H1 (cell line): ENCODE measurements around the gene GSTM2. TPM values are rescaled to one million over a fixed set of nuclear protein-coding genes. Genes with fewer than 3 reads are reported as not detected.

Source experiments
- CTCF ChIA-PET: fragments of 300-600 bp; sonication (Branson Sonifier 250); formaldehyde crosslinking; loops from one replicate; lab custom pipeline; 2021; ENCODE audit not compliant: partially characterized antibody; lab: Charles Lee
- POLR2A ChIA-PET: fragments of 300-600 bp; sonication (Branson Sonifier 250); formaldehyde crosslinking; loops from one replicate; lab custom pipeline; 2021; ENCODE audit warnings: inconsistent platforms; ENCODE audit not compliant: partially characterized antibody; lab: Charles Lee
- DNase-seq, 2 experiments: peaks; one replicate each; pipeline versions ENCODE4 v3.0.0 to v3.0.0-alpha.2; 2010 to 2022; ENCODE audit warnings: low spot score in 2 of 2, low read depth in 1 of 2, mixed read lengths in 1 of 2
- FAIRE-seq: peaks from 2 replicates; lab custom pipeline; 2011; peaks lifted over from hg19 to GRCh38; lab: Jason Lieb, UNC
- H2AFZ ChIP-seq: 2 replicates; pipeline ENCODE4 v1.8.1; 2012; ENCODE audit warnings: low read length, inconsistent platforms
- H2AK5ac ChIP-seq: 2 replicates; pipeline ENCODE4 v1.6.1; 2013; ENCODE audit warnings: low read depth, low read length
- H2BK120ac ChIP-seq: replicated peaks from 2 replicates; pipeline ENCODE3; 2013; ENCODE audit warnings: low read depth, low read length, inconsistent platforms
- H2BK12ac ChIP-seq: 2 replicates; pipeline ENCODE4 v1.6.1; 2013; ENCODE audit warnings: low read depth, low read length
- H2BK15ac ChIP-seq: 2 replicates; pipeline ENCODE4 v1.6.1; 2013; ENCODE audit warnings: low read length
- H2BK20ac ChIP-seq: 2 replicates; pipeline ENCODE4 v1.6.1; 2013; ENCODE audit warnings: low read length
- H2BK5ac ChIP-seq: 2 replicates; pipeline ENCODE4 v1.6.1; 2013; ENCODE audit warnings: low read depth, low read length
- H3K14ac ChIP-seq: 2 replicates; pipeline ENCODE4 v1.6.1; 2013; ENCODE audit warnings: inconsistent platforms; ENCODE audit not compliant: insufficient read length
- H3K18ac ChIP-seq: 2 replicates; pipeline ENCODE4 v1.6.1; 2013; ENCODE audit warnings: low read length; ENCODE audit errors: extremely low read depth
- H3K23ac ChIP-seq: 2 replicates; pipeline ENCODE4 v1.6.1; 2013; ENCODE audit warnings: inconsistent platforms; ENCODE audit not compliant: insufficient read length
- H3K23me2 ChIP-seq: 2 replicates; pipeline ENCODE4 v1.6.1; 2013; ENCODE audit warnings: low read depth, low read length
- H3K27ac ChIP-seq: 2 replicates; pipeline ENCODE4 v1.6.1; 2011; ENCODE audit warnings: low read depth, low read length, inconsistent platforms
- H3K27me3 ChIP-seq, 4 experiments: replicated peaks in 1 of 4; 1 replicate in 1 of 4; 2 replicates in 3 of 4; pipeline versions ENCODE4 v1.6.1 to v1.8.1; 2011 to 2013; ENCODE audit warnings: low read length in 3 of 4, mild to moderate bottlenecking in 3 of 4, inconsistent platforms in 2 of 4, mixed read lengths in 2 of 4, moderate library complexity in 1 of 4; ENCODE audit not compliant: control insufficient read depth in 3 of 4, insufficient read depth in 3 of 4; ENCODE audit errors: extremely low read depth in 1 of 4
- H3K36me3 ChIP-seq, 4 experiments: 2 replicates each; pipeline versions ENCODE4 v1.6.1 to v1.8.1; 2011 to 2013; ENCODE audit warnings: mild to moderate bottlenecking in 4 of 4, low read length in 3 of 4, moderate library complexity in 2 of 4, control low read depth in 1 of 4, inconsistent platforms in 1 of 4; ENCODE audit not compliant: insufficient read depth in 4 of 4, control insufficient read depth in 2 of 4
- H3K4ac ChIP-seq: replicated peaks from 2 replicates; pipeline ENCODE3; 2013; ENCODE audit warnings: low read length, low read depth, mixed read lengths, inconsistent platforms; ENCODE audit not compliant: insufficient read length
- H3K4me1 ChIP-seq, 4 experiments: replicated peaks in 1 of 4; 1 replicate in 1 of 4; 2 replicates in 3 of 4; pipeline versions ENCODE4 v1.6.1 to v1.8.1; 2011 to 2013; ENCODE audit warnings: low read length in 3 of 4, inconsistent platforms in 2 of 4, mixed read lengths in 1 of 4; ENCODE audit not compliant: insufficient read depth in 4 of 4, control insufficient read depth in 3 of 4
- H3K4me2 ChIP-seq, 2 experiments: 2 replicates each; pipeline versions ENCODE4 v1.6.1 to v1.8.1; 2011 to 2013; ENCODE audit warnings: low read depth in 2 of 2, low read length in 2 of 2, control low read depth in 1 of 2, inconsistent platforms in 1 of 2, mild to moderate bottlenecking in 1 of 2; ENCODE audit not compliant: insufficient read depth in 1 of 2
- H3K4me3 ChIP-seq, 4 experiments: fragments of 200-600, 300-600 bp in 1 of 4; sonication (generic), shearing (Covaris generic), sonication (Bioruptor Twin) in 1 of 4; 2 replicates each; pipeline versions ENCODE4 v1.5.1 to v1.8.1; 2011 to 2016; ENCODE audit warnings: low read length in 4 of 4, low read depth in 3 of 4, control low read depth in 2 of 4, inconsistent platforms in 2 of 4, mild to moderate bottlenecking in 2 of 4, mixed read lengths in 1 of 4, moderate library complexity in 1 of 4; ENCODE audit not compliant: insufficient read depth in 2 of 4; ENCODE audit errors: extremely low read depth in 1 of 4
- H3K56ac ChIP-seq: replicated peaks from 2 replicates; pipeline ENCODE3; 2013; ENCODE audit warnings: low read depth, mild to moderate bottlenecking, mixed read lengths, low read length, inconsistent platforms; ENCODE audit not compliant: insufficient read length
- H3K79me1 ChIP-seq: 2 replicates; pipeline ENCODE4 v1.6.1; 2013; ENCODE audit warnings: low read depth, low read length, control low read depth
- H3K79me2 ChIP-seq, 2 experiments: 2 replicates each; pipeline versions ENCODE4 v1.6.1 to v1.8.1; 2012 to 2013; ENCODE audit warnings: low read length in 2 of 2, mild to moderate bottlenecking in 2 of 2, inconsistent platforms in 1 of 2; ENCODE audit not compliant: insufficient read depth in 2 of 2, control insufficient read depth in 1 of 2
- H3K9ac ChIP-seq, 4 experiments: replicated peaks in 1 of 4; 1 replicate in 1 of 4; 2 replicates in 3 of 4; pipeline versions ENCODE4 v1.6.1 to v1.8.1; 2011 to 2013; ENCODE audit warnings: low read depth in 3 of 4, low read length in 3 of 4, control low read depth in 2 of 4, mild to moderate bottlenecking in 2 of 4, moderate library complexity in 2 of 4, inconsistent platforms in 1 of 4; ENCODE audit errors: extremely low read depth in 1 of 4
- H3K9me3 ChIP-seq, 2 experiments: 2 replicates each; pipeline versions ENCODE4 v1.6.1 to v1.8.1; 2012 to 2013; ENCODE audit warnings: mild to moderate bottlenecking in 2 of 2, moderate library complexity in 2 of 2, control low read depth in 1 of 2, inconsistent platforms in 1 of 2, low read depth in 1 of 2, low read length in 1 of 2, mixed read lengths in 1 of 2; ENCODE audit not compliant: insufficient read depth in 2 of 2
- H4K20me1 ChIP-seq, 2 experiments: replicated peaks in 1 of 2; 2 replicates each; pipeline versions ENCODE3 to v1.8.1; 2011 to 2013; ENCODE audit warnings: inconsistent platforms in 2 of 2, low read length in 2 of 2, mild to moderate bottlenecking in 1 of 2; ENCODE audit not compliant: insufficient read depth in 2 of 2, control insufficient read depth in 1 of 2
- H4K5ac ChIP-seq: 2 replicates; pipeline ENCODE4 v1.6.1; 2013; ENCODE audit warnings: low read length, low read depth, mixed read lengths, inconsistent platforms; ENCODE audit not compliant: insufficient read length
- H4K8ac ChIP-seq: 2 replicates; pipeline ENCODE4 v1.8.0; 2013; ENCODE audit warnings: mild to moderate bottlenecking, moderate library complexity, low read length, inconsistent platforms; ENCODE audit not compliant: insufficient read depth; ENCODE audit errors: extremely low read depth
- H4K91ac ChIP-seq: replicated peaks from 2 replicates; pipeline ENCODE3; 2013; ENCODE audit warnings: low read length, mixed read lengths, inconsistent platforms; ENCODE audit not compliant: insufficient read length
- CBX8 ChIP-seq: fragments of 300-800, 300-1000 bp; sonication (generic); IDR thresholded peaks from 2 replicates; pipeline ENCODE4 v1.7.1; 2016; ENCODE audit warnings: low read depth, low read length, borderline replicate concordance
- HDAC6 ChIP-seq: IDR thresholded peaks from one replicate; pipeline ENCODE4 v1.7.1; 2012; ENCODE audit warnings: low read depth, mild to moderate bottlenecking, inconsistent platforms, low read length, moderate library complexity
- WGBS, 2 experiments: shearing (Covaris generic) in 1 of 2; methylation state at CpG; one replicate each; pipeline versions ENCODE4 v1.1.6 to v1.1.7; 2013 to 2015; ENCODE audit warnings: low lambda C conversion rate in 2 of 2, mixed read lengths in 2 of 2, inconsistent platforms in 1 of 2, low coverage in 1 of 2, missing lambda C conversion rate in 1 of 2; ENCODE audit not compliant: insufficient replicate concordance in 2 of 2, insufficient coverage in 1 of 2, insufficient read length in 1 of 2; ENCODE audit errors: extremely low coverage in 1 of 2, missing lambda C conversion rate in 1 of 2; 5-methylcytosine and 5-hydroxymethylcytosine counted together
- polyA plus RNA-seq, 7 experiments: library from polyadenylated mRNA; depleted of rRNA in 3 of 7; stranded (reverse) in 5 of 7; unstranded in 2 of 7; fragments of >200 nt in 5 of 7; fragments of 200-250 nt in 2 of 7; gene quantifications; 1 replicate in 5 of 7; 2 replicates in 1 of 7; 4 replicates in 1 of 7; pipeline versions ENCODE4 v1.2.1 to v1.2.3, GENCODE V29; 2011 to 2013; ENCODE audit warnings: missing spikeins in 2 of 7, mixed read lengths in 2 of 7
- total RNA-seq: library from RNA; stranded (reverse); fragmentation: NEBNext Ultra II Directional; extraction: Animal tissue kit (Norgen Biotek cat#: 25700); gene quantifications from 2 replicates; pipeline ENCODE4 v1.2.1, GENCODE V29; 2021

Gene GSTM2
- total and polyA plus RNA-seq, 2 of the 8 experiments (the other 6 are each of a cell fraction or from before 2014, with no cell fraction given): 9.6 to 23.1 TPM

DNA sequence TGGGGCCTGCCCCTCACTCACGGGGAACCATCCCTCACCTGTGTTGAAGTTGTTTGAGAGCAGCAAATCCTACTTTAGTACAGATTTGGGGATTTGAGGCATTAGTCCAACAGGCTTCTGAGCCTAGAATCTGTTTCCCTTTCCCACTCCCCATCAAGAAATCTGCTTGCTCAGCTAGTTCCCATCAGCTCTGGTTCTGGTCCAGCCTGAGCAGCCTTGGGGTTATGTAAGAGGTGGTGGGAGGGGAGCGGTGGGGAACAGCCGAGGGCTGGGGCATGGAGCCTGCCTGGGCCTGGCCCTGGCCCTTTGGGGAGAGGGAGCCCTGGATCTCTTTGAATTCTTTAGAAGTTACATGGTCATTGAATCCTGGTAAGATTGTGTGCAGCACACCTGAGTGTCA, 48.3 kb downstream of the GSTM2 start:
- no peaks in the 10 kb centered on the region for H3K79me1 ChIP-seq
- no peak overlapping the region for H3K14ac ChIP-seq
- no peak overlapping the region for H2BK12ac ChIP-seq
- no peak overlapping the region for H3K9ac ChIP-seq
- H4K20me1 ChIP-seq: no peaks in the 10 kb centered on the region
- H3K23ac ChIP-seq: no peak overlapping the region
- no peaks in the 10 kb centered on the region for H3K23me2 ChIP-seq
- FAIRE-seq (no peak), DNase-seq (no peak)
- WGBS, 2 experiments: 91% methylated on average over 1 of the region's 3 CpGs; no CpG with 5 or more reads in 1 of the 2 experiments
- no peak overlapping the region for H2BK5ac ChIP-seq
- no peak overlapping the region for H3K4me2 ChIP-seq
- no peaks in the 10 kb centered on the region; a peak in 1 of 7 replicates for H3K4me1 ChIP-seq
- H2BK20ac ChIP-seq: no peak overlapping the region
- H2AFZ ChIP-seq: no peak overlapping the region
- no peaks in the 10 kb centered on the region for H3K9me3 ChIP-seq
- no peak overlapping the region for H3K4ac ChIP-seq
- ChIA-PET POLR2A (no interaction called here), CTCF (interaction anchor here (0.6 to 7.4 kb wide), 4 partner anchors 33 to 170 kb away, joined by 3 to 51 read pairs (median 5); no protein-coding TSS in a partner anchor)
- no peak overlapping the region for H4K8ac ChIP-seq
- H3K27ac ChIP-seq: no peak overlapping the region
- no peak overlapping the region for H3K18ac ChIP-seq
- H2BK15ac ChIP-seq: no peak overlapping the region
- no peaks in the 10 kb centered on the region for H3K79me2 ChIP-seq
- H3K27me3 ChIP-seq: peaks cover 0 to 3% (median 0%) of the 10 kb centered on the region in 4 experiments; a peak in 1 of 7 replicates
- no peak overlapping the region for H2AK5ac ChIP-seq
- H4K91ac ChIP-seq: no peak overlapping the region
- no peak overlapping the region for H4K5ac ChIP-seq
- no peak overlapping the region for H3K4me3 ChIP-seq
- no peaks in the 10 kb centered on the region for H3K36me3 ChIP-seq
- H2BK120ac ChIP-seq: no peak overlapping the region
- H3K56ac ChIP-seq: no peak overlapping the region
- TF ChIP-seq HDAC6 (no peak), CBX8 (no peak)
